Inferior parietal cortex (tissue), 1 donor: ENCODE measurements around the gene CDC45.

Experiments
- DNase-seq: peaks from one replicate; pipeline ENCODE4 v3.0.0-alpha.2; 2016; ENCODE audit errors: extremely low spot score

Gene CDC45

GRCh38 chr22:19515654-19516377, 36.1 kb downstream of the CDC45 start:
- DNase-seq, result no peak

- DNase-seq, result no peak
These were observed 36.9 kb downstream of the CDC45 start for GRCh38 chr22:19516378-19517170.

GRCh38 chr22:19517171-19517500, 37.4 kb downstream of the CDC45 start:
- DNase-seq, result no peak

GRCh38 chr22:19517919-19518611, 38.3 kb downstream of the CDC45 start:
- DNase-seq, result no peak

GRCh38 chr22:19518635-19519034, 38.9 kb downstream of the CDC45 start:
- no peak for DNase-seq

GRCh38 chr22:19519041-19519926, 39.6 kb downstream of the CDC45 start:
- DNase-seq, result no peak

GRCh38 chr22:19520007-19520406, 40.3 kb downstream of the CDC45 start:
- DNase-seq, result no peak

- no peak for DNase-seq
These were observed 41.0 kb downstream of the CDC45 start for GRCh38 chr22:19520566-19521305.

- DNase-seq, result no peak
These were observed 42.6 kb downstream of the CDC45 start for GRCh38 chr22:19522190-19522880.

GRCh38 chr22:19522881-19523239, 43.1 kb downstream of the CDC45 start:
- DNase-seq, result no peak

- DNase-seq, result no peak
These were observed 43.8 kb downstream of the CDC45 start for GRCh38 chr22:19523240-19524169.

- no peak for DNase-seq
These were observed 44.7 kb downstream of the CDC45 start, which contains the start of gene CLDN5 for GRCh38 chr22:19524170-19525115. Gene CLDN5, minus strand, starts transcription at chr22:19524410. Its CDS starts 155 bp downstream, at chr22:19524255.

- DNase-seq, result no peak
These were observed 45.5 kb downstream of the CDC45 start for GRCh38 chr22:19525116-19525660.

GRCh38 chr22:19525666-19526065, 45.9 kb downstream of the CDC45 start:
- DNase-seq, result no peak

GRCh38 chr22:19526076-19526701, 46.5 kb downstream of the CDC45 start:
- DNase-seq, result no peak

- DNase-seq, result no peak
These were observed 47.0 kb downstream of the CDC45 start for GRCh38 chr22:19526702-19527111.

GRCh38 chr22:19527321-19527721, 47.6 kb downstream of the CDC45 start:
- DNase-seq, result no peak
